Epithelial cell of esophagus (primary cell): ENCODE data around the gene POU6F1.
"Not testable (repeated sequence)": the region's sequence is repeated elsewhere in the genome, so short reads cannot be mapped to it uniquely, and the experiment has no call there.

Experiments used
- DNase-seq: peaks from one replicate; pipeline ENCODE4 v3.0.0; 2010; ENCODE audit warnings: low read depth
- H3K4me3 ChIP-seq: 2 replicates; pipeline ENCODE4 v1.5.1; 2011; ENCODE audit warnings: mild to moderate bottlenecking, low read length, control low read depth
- TF ChIP-seq, protein P1 (sequence below): IDR thresholded peaks from 2 replicates; pipeline ENCODE4 v1.5.1; 2011; ENCODE audit warnings: low read depth, mild to moderate bottlenecking, low read length, control low read depth, inconsistent platforms; ENCODE audit not compliant: insufficient read depth; ENCODE audit errors: missing control alignments

Gene POU6F1, protein sequence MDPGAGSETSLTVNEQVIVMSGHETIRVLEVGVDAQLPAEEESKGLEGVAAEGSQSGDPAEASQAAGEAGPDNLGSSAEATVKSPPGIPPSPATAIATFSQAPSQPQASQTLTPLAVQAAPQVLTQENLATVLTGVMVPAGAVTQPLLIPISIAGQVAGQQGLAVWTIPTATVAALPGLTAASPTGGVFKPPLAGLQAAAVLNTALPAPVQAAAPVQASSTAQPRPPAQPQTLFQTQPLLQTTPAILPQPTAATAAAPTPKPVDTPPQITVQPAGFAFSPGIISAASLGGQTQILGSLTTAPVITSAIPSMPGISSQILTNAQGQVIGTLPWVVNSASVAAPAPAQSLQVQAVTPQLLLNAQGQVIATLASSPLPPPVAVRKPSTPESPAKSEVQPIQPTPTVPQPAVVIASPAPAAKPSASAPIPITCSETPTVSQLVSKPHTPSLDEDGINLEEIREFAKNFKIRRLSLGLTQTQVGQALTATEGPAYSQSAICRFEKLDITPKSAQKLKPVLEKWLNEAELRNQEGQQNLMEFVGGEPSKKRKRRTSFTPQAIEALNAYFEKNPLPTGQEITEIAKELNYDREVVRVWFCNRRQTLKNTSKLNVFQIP

DNA sequence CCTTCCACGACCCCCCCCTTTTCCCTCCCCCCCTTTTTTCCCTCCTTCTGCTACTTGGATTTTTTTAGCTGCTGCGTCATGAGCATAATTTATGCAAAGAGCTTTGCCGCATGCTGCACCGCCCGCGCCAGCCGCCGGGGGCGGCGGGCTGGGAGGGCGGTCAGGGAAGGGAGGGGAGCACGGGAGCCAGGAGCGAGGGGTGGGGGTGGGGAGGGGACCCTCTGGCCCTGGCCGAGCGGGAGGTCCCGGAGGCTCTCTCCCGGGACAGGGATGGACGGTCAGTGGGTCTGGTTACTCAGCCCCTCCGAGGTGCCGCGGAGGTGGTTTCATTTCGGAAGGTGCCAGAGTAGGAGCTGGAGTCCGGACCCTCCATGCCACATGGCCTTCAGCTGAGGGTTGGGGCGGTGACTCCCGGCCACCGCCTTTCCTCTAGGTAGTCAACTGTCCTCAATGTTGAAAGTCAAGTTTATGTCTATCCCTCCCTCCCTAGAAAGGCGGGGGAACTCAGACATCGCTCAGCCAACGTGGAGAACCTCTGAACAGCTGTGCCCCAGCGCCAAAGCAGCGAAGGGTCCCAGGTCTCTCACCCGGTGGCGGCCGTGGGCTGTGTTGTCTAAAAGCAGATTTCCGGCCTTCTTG is at the start of gene POU6F1:
Gene POU6F1 (minus strand): TSS at position 95 of the 639 bp plus-strand sequence. CDS start 11,226 bp downstream, outside the sequence.
- DNase-seq = peak; percentile 73
- TF ChIP-seq, protein P1, sequence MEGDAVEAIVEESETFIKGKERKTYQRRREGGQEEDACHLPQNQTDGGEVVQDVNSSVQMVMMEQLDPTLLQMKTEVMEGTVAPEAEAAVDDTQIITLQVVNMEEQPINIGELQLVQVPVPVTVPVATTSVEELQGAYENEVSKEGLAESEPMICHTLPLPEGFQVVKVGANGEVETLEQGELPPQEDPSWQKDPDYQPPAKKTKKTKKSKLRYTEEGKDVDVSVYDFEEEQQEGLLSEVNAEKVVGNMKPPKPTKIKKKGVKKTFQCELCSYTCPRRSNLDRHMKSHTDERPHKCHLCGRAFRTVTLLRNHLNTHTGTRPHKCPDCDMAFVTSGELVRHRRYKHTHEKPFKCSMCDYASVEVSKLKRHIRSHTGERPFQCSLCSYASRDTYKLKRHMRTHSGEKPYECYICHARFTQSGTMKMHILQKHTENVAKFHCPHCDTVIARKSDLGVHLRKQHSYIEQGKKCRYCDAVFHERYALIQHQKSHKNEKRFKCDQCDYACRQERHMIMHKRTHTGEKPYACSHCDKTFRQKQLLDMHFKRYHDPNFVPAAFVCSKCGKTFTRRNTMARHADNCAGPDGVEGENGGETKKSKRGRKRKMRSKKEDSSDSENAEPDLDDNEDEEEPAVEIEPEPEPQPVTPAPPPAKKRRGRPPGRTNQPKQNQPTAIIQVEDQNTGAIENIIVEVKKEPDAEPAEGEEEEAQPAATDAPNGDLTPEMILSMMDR = peak; percentile 53
- peak within 1 kb of the TSS; percentile 69 for H3K4me3 ChIP-seq

GRCh38 chr12:51265024-51265423 is 47.2 kb upstream of the POU6F1 start:
- TF ChIP-seq, protein P1 = no peak
- DNase-seq = no peak
- H3K4me3 ChIP-seq = no peak overlapping the region

- no peak for DNase-seq
- TF ChIP-seq, protein P1 = no peak
- H3K4me3 ChIP-seq = no peak overlapping the region
These were observed 46.4 kb upstream of the POU6F1 start for GRCh38 chr12:51264297-51264696.

- TF ChIP-seq, protein P1 = no peak
- no peak overlapping the region for H3K4me3 ChIP-seq
- no peak for DNase-seq
These were observed 45.5 kb upstream of the POU6F1 start for GRCh38 chr12:51263341-51263740.

DNA sequence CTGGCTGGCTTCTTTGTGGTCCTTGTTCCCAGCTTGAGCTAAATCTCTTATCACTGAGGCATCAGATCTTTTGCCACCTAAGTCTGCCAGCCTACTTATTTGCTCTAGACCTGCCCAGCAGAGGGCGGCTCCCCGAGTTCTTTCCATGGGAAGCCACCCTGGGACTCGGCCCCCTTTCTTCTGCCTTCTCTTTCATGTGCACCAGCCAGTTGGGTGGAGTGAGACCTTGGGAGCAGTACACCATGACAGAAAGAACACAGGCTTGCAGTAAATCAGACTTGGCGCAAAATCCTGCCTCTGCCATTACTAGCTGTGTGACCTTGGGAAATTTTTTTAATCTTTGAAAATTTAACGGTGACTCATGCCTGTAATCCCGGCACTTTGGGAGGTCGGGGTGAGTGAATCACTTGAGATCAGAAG is 44.9 kb upstream of the POU6F1 start:
- DNase-seq = peak; percentile 53
- TF ChIP-seq, protein P1 = peak; percentile 53
- no peak overlapping the region for H3K4me3 ChIP-seq

DNA sequence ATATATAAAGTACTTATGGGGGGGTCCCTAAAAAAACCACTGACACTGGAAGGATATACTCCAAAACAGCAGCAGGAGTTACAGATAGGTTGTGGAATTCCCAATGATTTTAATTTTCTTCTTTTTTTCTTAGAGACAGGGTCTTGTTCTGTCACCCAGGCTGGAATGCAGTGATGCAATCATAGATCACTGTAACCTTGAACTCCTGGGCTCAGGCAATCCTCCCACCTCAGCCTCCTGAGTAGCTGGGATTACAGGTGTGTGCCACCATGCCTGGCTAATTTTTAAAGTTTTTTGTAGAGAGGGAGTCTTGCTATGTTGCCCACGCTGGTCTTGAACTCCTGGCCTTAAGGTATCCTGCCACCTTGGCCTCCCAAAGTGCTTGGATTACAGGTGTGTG is 41.7 kb upstream of the POU6F1 start:
- not testable (repeated sequence) for H3K4me3 ChIP-seq, DNase-seq

GRCh38 chr12:51254536-51254935 is 36.7 kb upstream of the POU6F1 start:
- TF ChIP-seq, protein P1 = no peak
- DNase-seq = no peak
- no peak overlapping the region for H3K4me3 ChIP-seq
